NCI-H748 treated with DMSO at 0.1 percent for 48 hours (cell line): ENCODE data around the gene PTS.
"Not testable (repeated sequence)": the region's sequence is repeated elsewhere in the genome, so short reads cannot be mapped to it uniquely, and the experiment has no call there.

Source experiments
- DNase-seq: peaks from one replicate; lab custom pipeline; 2025; lab: John Stamatoyannopoulos, UW

PTS gene

GRCh38 chr11:112226062-112226830 is at the start of gene PTS:
PTS (plus strand) TSS chr11:112226428; CDS start chr11:112226444, 16 bp downstream.
- peak; percentile 49 for DNase-seq

DNA sequence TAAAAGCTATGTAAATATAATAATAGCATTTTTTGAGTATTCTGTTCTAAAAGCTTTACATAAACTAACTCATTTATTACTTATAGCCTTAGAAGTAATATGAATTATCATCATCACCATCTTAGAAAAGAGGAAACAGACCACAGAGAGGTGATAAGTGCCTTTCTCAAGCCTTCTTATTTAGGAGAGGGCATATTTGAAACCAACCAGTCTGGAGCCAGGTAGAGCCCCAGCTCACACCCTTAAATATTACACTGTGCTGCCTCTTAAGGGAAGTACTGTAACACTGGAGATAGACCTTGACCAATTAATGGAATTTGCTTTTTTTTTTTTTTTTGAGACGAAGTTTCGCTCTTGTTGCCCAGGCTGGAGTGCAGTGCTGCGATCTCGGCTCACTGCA is 48.6 kb upstream of the PTS start:
- DNase-seq: no peak

DNA sequence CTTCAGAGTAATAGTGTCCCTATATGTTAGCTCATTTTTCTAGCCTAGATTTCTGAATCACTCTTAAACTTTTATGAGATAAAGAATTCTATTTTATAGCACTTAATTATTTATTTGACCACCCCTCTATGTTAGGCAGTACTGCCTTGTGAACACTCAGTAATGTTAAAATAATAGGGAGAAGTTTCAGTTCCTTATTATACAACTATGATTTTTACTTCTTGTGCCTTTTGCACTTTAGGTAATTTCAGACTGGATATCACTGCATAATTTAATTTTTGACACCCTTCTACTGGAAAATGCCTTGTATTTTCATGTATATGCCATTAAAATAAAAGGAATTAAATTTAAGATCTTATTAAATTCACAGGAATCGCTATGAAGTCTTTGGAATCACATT is 47.8 kb upstream of the PTS start:
- no peak for DNase-seq

DNA sequence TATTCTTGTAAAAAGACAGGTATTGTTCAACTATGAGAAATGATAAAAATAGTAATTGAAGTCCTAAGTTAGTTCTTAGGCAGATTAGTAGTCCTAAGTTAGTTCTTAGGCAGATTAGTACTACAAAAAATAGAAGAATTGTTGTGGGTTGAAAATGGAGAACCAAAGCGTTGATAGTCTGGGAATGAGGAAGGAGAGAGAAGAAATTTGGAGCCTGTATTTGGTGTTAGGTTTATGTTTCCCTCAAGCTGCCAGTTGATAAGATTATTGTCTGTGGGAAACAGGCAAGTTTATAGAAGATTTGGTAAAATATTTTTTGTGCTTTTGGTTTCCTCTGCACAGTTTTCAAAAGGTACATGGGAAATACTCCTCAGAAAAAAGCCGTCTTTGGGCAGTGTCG is 47.3 kb upstream of the PTS start:
- no peak for DNase-seq

DNA sequence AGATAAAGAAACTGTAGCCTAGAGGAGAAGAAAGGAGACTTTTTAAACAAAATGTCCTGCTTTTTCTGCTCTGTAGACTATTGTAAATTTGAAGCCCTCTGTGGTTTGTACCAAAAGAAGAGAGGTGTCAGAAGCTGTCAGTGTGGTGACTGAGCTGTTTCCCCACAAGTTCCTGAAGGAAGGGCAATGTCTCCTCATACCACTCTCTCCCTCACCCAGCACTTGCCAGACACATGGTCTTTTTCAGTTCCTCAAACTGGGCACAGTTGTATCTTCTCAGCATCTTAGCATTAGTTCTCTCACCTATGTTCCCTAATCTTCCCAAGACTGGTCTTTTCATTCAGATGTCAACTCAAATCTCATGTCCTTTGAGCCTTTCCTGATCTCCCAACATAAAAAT is 46.6 kb upstream of the PTS start:
- DNase-seq: no peak

GRCh38 chr11:112182867-112183266 is 43.4 kb upstream of the PTS start:
- DNase-seq: no peak

DNA sequence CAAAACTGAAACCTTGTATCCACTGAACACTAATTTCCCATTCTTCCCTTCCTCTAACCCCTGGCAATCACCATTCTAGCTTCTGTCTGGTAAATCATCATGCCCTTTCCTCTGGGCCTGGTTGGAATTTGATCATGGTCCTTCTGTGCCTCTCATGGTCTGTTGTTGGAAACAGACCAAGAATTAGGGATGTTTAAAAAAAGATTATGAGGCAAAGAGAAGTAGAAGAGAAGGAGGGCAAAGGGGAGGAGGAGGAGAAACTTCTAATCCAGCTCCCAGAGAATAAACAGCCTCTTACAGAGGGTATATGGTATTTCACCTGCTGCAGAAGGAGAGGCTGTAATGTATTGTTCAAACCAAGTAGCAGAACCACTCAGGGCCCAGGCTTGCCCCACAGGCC is 40.3 kb upstream of the PTS start:
- DNase-seq: no peak

- DNase-seq: no peak
Measured at GRCh38 chr11:112186304-112186703, 39.9 kb upstream of the PTS start.

DNA sequence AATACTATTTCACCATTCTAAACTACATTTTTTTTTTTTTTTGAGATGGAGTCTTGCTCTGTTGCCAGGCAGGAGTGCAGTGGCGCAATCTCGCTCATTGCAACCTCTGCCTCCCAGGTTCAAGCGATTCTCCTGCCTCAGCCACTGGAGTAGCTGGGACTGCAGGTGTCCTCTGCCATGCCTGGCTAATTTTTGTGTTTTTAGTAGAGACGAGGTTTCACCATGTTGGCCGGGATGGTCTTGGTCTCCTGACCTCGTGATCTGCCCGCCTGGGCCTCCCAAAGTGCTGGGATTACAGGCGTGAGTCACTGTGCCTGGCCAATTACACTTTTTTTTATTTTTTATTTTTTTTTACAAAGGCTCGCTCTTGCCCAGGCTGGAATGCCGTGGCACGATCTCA is 31.1 kb upstream of the PTS start:
- DNase-seq: not testable (repeated sequence)

DNA sequence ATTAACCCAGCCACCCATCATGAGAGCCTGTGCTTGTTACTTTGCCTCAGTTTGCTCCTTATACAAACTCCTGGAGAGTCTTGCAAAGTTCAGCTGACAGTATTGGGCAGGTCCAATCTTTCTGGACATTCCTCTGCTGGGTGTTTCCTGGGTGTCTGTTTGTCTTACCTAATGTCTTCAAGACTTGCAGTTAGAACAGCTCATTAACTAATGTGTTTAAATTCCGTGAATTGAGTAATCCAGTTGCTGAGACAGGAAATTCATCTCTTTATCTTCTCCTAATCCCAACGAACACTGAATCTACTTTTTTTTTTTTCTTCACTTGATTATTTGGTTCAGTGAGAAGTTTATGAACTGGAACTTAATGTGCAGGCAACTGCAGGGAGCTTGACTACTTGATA is 30.3 kb upstream of the PTS start:
- DNase-seq: no peak

- DNase-seq: no peak
Measured at GRCh38 chr11:112196519-112197087, 29.6 kb upstream of the PTS start.

GRCh38 chr11:112199101-112199500 is 27.1 kb upstream of the PTS start:
- DNase-seq: not testable (repeated sequence)

DNA sequence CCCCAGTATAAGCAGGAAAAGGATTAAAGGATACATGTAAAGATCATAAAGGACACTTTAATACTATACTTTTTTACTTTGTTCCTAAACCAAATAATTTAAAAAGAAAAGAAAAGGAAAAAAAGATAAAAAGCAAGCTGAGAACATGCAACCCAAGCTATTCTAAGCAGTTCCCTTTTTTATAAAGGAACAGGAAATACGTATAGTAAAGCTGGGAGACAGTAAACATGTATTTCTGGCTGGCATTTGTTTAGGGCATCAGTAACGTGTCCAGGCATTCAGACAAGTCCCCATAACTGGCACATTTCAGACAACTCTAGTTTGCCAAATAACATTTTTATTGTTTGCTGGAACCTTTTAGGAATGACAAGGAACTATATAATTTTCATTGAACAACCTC is 26.0 kb upstream of the PTS start:
- no peak for DNase-seq

DNA sequence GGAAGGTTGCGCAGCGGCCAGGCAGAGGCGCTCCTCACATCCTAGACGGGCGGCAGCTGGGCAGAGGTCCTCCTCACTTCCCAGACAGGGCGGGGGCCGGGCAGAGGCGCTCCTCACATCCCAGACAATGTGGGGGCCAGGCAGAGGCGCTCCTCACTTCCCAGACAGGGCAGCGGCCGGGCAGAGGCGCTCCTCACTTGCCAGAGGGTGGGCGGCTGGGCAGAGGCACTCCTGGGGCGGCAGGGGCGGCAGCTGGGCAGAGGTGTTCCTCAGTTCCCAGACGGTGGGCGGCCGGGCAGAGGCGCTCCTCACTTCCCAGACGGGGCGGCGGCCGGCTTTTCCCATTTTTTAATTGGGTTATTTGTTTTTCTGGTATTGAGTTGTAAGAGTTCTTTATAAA is 20.2 kb upstream of the PTS start:
- no peak for DNase-seq

DNA sequence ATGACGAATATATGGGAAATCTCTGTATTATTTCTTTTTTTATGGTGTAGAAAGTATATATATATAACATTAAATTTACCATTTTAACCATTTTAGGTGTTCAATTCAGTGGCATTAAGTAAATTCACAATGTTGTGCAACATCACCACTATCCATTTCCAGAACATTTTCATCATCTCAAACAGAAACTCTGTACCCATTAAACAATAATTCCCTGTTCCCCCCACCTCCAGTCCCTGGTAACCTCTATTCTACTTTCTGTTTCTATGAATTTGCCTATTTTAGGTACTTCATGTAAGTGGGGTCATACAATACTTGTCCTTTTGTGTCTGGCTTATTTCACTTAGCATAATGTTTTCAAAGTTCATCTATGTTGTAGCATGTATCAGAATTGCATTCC is 15.3 kb upstream of the PTS start:
- DNase-seq: no peak

- DNase-seq: no peak
Measured at GRCh38 chr11:112211536-112211935, 14.7 kb upstream of the PTS start.

- no peak for DNase-seq
Measured at GRCh38 chr11:112212290-112212689, 13.9 kb upstream of the PTS start.

DNA sequence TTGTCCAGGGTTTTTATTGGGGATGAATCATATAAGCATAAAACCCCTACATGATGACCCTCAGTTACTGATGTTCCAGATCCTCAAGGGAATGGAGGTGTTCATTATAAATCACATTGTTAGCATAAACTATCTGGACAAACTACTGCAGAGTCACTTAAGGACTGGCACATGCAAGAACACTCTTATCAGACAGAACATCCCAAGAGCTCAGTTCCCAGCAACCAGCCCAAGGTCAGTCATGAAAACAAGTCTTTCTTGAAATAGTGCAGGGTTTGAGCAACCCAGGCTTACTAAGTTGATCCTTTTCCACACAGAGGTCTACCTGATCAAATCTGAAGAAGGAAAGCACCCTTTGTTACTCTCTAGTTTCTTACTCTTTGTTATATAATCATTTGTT is 13.5 kb upstream of the PTS start:
- no peak for DNase-seq

DNA sequence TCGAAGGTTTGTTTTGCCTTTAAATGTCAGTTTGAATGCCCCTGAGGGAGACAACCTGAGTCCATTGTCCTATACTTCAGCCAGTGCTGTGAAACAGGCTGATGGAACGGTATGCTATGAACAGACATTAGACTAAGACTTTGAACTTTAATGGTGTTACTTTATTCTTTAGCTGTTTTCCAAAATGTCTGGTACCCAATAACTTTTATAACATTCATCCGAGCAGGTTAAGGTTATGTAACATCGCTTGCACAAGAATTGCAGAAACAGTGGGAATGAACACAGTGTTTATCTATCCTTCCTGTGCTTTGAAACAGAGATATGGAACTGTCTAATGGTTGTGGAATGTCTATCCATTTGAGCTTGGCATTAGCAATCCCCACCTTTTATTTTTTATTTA is 12.5 kb upstream of the PTS start:
- no peak for DNase-seq

DNA sequence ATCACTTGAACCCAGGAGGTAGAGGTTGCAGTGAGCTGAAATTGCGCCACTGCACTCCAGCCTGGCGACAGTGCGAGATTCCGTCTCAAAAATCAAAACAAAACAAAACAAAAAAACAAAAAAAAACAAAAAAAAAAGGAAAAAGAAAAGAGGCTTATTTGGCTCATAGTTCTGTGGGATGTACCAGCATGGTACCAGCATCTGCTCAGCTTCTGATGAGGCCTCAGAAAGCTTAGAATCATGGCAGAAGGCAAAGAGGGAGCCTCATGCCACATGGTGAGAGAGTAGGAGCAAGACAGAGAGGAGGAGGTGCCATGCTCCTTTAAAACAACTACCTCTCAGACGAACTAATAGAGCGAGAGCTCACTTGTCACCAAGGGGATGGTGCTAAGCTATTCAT is 10.6 kb upstream of the PTS start:
- DNase-seq: no peak

- DNase-seq: no peak
Measured at GRCh38 chr11:112216561-112217105, 9.6 kb upstream of the PTS start.

GRCh38 chr11:112219476-112220232 is 6.6 kb upstream of the PTS start:
- DNase-seq: peak; percentile 35

- no peak for DNase-seq
Measured at GRCh38 chr11:112221274-112221835, 4.9 kb upstream of the PTS start.
